HuH-7.5 (cell line): ENCODE measurements around the gene EML3.
A peak's percentile ranks its signal among the peaks of the same experiment; 100 is the strongest.
"Not testable (repeated sequence)": the region's sequence is repeated elsewhere in the genome, so short reads cannot be mapped to it uniquely, and the experiment has no call there.

Experiments
- DNase-seq: peaks from one replicate; pipeline ENCODE4 v3.0.0; 2011; ENCODE audit warnings: low spot score

EML3 gene

DNA sequence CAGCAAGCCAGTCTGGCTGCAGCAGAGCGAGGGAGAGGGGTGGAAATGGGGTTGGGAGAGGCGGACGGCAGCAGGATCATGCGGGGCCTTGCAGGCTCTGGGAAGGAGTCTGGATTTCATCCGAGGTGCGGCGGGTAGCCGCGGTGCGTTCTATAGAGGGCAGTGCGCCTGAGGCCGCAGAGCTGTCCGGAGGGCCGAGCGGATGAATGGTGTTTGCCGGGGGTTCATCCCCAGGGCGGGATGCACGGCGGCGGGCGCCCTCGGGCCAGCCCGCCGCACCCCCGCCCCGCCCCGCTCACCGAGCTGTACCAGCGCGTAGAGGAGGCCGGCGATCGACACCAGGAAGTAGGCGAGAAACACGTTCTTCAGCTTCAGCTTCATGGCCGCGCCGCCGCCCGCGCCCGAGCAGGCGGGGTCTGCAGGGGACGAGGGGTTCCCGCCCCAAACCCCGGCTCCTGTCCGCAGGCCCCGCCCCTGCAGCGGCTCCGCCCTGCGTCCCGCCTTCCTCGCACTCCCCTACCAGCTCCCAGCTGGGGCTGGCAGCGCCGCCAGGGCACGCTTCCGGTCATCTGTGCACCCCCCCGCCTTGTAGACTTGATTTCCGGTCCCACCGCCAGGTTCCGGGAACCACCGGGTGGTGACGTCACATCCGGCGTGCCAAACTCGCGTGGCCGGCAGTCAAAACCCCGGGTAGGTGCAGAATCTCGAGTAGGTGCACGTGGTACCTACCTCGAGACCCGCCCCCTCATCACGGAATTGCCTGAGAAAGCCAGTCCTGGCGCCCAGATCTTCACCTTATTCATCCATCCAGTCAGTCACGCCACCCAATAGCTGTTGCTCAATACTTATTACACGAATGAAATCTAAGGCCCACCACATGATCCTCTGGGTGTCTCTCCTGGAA lies 9.2 kb upstream of the EML3 start, which contains the start of gene B3GAT3:
TSS of gene B3GAT3 (minus strand) at position 420 of the 904 bp plus-strand sequence. CDS start at position 381, 39 bp downstream.
- peak; percentile 99 for DNase-seq

DNA sequence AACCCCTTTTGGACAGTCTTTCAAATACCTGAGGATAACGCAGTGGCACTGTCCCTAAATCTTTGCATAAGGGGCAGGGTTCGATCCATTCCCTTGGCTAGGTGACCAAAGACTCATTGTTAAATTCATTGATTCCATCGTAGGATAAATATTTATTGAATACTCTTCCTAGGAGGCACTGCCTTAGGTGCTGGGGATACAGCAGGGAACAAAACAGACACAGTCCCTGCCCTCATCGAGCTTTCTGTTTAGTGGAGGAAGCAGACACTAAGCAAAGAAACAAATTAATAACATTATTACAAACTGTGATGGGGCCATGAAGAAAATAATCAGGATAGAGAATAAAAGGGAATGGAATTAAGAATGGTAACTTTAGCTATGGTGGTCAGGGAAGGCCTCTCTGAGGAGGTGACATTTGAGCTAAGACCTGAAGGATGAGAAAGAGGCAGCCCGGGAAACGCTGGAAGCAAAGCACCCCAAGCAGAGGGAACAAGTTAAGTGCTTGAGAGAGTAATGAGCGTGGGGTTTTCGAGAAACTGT lies 8.5 kb upstream of the EML3 start:
- no peak for DNase-seq

DNA sequence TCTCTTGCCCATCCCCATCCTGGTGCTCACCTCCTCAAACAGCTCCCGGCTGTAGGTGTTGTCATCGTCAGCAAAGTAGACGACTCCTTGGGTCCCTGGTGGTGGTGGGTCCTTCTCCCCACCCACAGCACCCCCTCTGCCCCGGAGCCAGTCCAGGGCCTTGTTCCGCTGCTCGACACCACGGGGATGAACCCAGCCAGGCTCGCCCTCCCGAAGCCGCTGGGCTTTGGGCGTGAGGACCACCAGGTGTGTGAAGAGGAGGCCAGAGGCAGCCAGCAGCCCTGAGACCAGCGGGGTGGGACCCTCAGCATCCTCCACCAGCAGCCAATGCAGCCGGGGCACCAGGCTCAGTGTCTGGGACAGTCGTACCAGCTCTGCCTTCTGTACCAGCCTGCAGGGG lies 4.4 kb upstream of the EML3 start:
- not testable (repeated sequence) for DNase-seq

DNA sequence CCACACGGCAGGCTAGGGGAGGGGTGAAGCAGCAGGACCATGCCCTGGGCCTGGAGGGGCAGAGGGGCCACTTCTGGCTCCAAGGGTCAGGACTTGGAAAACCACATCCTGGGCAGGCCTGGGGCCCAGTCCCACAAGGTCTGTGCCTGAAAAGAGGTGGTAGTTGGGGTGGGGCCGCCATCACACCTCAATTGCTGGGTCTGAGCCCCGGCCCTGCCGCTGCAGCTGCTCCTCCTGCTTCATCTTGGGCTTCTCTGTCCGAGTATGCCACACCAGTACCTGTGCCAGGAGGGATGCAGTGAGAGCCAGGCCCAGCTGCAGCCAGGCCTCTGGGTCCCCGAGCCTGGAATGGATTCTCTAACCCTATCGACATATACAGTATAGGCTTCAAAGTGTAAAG lies 2.9 kb upstream of the EML3 start:
- no peak for DNase-seq

DNA sequence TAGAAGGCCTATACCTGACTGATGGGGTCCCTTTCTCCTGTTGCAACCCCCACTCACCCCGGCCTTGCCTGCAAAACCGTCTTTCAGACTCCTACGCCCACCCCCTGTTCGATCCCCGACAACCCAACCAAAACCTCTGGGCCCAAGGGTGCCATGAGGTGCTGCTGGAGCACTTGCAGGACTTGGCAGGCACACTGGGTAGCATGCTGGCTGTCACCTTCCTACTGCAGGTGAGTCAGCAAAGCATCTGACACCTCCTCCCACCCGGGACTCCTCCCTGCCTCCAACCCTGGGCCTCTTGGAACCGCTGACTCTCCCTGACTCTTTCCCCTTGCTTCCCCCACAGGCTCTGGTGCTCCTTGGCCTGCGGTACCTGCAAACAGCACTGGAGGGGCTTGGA lies 1.7 kb upstream of the EML3 start:
- no peak for DNase-seq

DNA sequence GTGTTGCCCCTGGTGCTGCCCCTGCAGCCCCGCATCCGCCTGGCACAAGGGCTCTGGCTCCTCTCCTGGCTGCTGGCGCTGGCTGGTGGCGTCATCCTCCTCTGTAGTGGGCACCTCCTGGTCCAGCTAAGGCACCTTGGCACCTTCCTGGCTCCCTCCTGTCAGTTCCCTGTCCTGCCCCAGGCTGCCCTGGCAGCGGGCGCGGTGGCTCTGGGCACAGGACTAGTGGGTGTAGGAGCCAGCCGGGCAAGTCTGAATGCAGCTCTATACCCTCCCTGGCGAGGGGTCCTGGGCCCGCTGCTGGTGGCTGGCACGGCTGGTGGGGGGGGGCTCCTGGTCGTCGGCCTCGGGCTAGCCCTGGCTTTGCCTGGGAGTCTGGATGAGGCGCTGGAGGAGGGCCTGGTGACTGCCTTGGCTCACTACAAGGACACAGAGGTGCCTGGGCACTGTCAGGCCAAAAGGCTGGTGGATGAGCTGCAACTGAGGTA lies 760 bp upstream of the EML3 start:
- no peak for DNase-seq

DNA sequence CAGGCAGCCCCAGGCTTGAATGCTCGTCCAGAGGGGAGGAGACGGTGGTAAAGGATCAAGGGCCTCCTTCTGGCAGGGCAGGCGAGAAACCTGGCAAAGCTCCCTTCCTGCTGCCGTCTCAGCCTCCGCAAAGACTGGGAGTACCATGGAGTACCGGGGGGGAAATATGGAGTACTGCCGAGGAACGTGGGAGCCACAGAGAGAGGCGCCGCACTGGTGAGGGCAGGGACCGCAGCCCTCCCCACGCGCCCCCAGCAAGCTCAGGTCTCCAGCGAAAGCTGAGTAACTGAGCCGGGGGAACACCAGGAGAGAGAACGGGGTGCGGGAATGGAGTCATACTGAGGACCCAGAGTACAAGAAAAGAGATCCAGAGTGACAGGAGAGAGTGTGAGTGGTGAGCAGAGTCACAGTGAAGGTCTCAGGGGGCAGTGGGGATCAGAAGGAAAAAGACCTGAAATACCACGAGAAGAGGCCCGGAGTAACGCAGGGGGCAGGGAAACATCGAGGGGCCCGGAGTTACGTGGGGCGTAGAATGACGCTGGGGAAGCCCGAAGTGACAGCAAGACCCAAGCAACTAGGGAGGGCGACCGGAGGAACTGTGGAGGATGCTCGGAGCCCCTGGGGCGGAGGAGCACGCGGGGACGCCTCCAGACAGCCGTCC lies 740 bp downstream of the EML3 start:
- peak; percentile 54 for DNase-seq

DNA sequence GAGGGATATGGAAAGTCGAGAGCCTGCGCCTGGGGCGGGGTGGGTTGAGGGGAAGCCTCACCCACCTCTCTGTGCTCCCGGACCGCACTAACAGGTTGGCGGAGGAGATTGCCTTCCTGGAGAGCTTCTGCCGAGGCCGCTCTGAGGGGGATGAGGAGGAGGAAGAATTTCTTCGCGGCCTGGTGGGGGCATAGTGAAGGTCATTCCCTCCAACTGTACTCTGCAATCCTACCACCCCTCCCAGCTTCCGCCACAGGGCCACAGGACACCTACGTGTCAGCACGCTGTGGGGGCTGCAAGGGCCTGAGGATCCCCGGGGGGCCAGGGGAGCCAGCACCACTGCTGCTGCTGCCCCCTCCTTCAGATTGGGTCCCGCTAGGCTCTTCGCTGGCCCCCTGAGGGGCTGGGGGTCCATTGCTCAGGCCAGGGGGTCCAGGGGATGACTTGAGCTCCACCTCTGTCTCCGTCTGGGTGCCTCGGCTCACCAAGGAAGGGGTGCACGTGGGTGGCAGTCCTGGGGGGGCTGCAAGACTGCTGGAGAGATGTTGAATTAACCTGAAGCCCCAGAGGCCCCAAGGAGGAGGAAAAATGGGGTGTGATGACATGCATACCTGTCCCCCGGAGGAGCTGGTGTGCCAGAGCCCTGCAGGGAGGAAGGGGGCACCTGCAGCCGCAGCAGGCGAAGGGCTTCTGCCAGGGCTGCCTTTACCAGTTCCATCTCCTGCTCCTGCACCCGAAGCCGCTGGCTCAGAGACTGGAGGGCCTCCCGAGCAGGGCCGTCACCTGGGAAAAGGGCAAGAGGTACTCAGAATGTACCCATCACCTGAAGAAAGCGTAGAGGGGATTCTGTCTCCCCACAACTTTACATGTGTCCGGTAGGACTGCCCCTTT lies 1.5 kb downstream of the EML3 start:
- no peak for DNase-seq

DNA sequence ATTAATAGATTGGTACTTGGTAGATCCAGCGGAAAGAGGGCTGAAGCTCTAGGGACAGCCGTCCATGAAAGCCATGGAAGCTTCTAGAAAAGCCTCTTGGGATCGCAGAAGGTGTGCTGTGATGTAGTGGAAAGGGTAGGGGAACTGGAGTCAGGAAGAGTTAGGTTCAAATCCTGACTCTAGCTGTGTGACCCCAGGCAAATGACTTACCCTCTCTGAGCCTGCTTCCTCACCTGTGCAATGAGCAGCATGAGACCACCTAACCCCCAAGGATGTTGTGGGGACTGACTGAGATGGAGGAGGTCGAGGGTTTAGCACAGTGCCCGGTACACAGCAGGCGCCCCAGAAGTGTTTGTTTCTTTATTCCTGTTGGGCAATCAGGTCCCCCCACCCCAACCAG lies 2.2 kb downstream of the EML3 start:
- no peak for DNase-seq

DNA sequence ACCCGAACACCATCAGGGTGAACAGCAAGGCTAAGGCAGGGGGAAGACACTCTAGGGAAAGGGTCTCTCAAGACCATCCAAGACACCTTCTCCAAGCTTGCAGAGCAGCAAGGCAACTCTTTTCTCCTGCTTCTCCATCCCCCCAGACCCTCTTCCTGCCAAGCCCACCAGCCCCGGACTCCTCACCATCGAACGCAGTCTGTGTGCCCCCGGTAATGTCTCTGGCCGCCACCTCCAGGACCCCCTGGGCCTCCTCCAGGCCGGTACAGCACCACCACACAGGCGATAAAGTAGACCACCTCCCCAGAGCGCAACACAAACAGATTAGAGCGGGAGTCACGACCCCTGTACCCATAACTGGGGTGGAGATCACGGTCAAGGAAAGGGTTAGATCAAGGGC lies 3.8 kb downstream of the EML3 start:
- DNase-seq: no peak

DNA sequence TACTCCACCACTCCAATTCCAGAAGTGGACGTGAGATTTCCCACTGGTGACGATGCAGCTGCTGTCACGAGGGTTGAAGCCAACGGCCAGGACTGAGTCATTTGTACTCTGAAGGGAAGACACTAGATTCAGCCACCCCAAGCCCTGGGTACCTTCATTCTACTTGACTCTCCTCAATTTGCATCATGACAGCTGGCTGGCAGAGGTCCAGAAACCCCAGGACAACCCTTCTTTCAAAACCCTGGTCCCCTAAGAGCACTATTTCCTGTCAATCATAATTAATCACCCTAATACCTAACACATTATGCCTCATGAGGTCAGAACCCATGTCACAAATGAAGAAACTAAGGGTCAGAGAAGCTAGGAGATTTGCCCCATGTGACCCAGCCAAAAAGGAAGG lies 4.9 kb downstream of the EML3 start:
- DNase-seq: no peak

DNA sequence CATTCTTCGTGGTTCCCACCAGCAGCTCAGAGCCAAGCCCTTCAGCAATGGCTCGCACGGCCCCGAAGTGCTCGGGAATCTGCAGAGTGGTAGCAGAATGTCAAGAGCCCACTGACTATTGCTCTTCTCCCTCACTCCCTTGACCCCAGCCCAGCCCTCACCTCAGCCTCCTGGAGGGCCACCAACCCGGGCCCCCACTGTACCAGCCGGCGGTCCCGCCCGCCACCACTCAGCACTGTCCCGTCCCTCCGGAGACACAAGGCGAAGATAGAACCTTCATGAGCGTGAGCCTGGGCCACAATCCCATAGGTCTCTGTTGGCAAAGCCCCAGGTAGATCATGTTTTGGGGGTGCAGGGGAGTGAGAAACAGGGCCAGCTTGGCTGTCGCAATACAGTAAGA lies 6.7 kb downstream of the EML3 start:
- no peak for DNase-seq

DNA sequence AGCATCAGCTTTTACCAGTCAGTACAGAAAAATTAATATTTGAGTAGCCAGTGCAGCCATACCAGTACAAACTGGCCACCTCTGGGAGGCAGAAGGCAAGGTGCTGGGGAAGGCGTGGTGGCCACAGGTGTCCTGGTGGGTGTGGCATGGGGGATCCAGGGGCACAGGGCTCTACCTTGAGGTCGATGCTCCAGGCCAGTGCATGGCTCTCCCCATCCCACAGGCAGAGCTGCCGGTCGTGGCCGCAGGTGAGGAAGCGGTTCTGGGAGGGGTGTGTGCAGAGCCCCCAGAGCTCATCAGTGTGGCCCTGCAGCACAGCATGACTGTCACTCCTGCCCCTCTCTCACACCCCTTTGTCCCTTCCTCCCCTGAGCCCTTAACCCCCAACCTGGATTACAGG lies 7.1 kb downstream of the EML3 start:
- DNase-seq: no peak

DNA sequence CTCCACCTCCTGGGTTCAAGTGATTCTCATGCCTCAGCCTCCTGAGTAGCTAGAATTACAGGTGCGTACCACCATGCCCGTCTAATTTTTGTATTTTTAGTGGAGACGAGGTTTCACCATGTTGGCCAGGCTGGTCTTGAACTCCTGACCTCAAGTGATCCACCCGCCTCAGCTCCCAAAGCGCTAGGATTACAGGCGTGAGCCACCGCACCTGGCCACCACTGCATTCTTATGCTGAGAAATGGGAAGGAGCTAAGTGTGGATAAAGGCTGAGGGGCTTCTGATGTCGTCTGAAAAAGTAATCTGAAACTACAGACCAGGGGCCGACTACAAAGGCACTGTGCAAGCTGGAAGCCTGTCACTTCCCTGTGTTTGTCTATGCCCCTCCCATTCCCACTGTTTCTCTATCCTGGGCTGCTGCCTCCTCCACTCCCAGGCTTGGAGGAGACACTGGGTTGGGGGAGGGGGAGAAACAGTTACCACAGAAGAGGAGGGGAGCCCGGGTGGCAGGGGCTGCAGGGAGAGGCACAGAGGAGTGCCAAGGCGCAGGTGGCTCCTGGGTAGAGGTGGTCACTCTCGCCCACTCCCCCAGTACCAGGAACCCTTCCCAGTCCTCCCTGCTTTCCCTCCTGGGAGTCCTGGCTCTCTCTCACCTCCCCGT lies 8.0 kb downstream of the EML3 start:
- no peak for DNase-seq

DNA sequence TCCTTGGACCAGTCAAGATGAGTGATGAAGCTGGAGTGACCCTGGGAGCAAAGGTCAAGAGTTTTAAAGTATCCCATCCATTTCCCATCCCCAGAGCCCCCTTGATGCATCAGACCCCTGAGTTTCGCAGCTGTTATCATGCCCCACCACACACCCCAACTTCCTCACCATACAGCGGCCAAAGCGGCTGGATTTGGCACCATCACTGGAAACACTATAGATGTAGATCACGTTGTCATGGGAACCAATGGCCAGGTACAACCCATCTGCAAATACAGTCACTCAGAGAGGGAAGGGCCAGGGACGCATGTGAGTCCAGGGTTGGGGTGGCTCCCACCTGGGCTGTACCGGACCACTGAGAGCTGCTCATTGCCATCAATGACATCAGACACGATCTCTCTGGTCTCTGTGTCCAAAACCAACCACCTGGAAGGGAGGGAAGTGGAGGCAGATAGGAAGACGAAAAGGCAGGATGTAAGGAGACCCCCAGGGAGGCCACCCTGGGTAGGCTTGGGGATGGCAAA lies 8.7 kb downstream of the EML3 start:
- no peak for DNase-seq

DNA sequence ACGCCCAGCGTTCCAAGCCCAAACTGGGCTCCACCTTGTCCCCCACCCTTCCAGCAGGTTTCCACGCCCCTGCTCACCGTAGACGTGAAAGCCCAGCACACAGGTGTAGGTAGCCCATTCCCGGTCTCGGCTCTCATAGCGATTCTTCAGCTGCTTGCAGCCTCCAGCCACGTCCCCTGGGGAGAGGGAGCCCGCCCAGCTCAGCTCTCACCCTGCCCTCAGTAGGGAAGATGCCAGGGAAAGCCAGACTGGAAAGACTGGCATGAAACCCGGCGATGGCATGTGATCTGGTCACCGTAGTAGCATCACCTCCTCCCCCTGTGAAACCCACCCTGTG lies 9.5 kb downstream of the EML3 start:
- no peak for DNase-seq

DNA sequence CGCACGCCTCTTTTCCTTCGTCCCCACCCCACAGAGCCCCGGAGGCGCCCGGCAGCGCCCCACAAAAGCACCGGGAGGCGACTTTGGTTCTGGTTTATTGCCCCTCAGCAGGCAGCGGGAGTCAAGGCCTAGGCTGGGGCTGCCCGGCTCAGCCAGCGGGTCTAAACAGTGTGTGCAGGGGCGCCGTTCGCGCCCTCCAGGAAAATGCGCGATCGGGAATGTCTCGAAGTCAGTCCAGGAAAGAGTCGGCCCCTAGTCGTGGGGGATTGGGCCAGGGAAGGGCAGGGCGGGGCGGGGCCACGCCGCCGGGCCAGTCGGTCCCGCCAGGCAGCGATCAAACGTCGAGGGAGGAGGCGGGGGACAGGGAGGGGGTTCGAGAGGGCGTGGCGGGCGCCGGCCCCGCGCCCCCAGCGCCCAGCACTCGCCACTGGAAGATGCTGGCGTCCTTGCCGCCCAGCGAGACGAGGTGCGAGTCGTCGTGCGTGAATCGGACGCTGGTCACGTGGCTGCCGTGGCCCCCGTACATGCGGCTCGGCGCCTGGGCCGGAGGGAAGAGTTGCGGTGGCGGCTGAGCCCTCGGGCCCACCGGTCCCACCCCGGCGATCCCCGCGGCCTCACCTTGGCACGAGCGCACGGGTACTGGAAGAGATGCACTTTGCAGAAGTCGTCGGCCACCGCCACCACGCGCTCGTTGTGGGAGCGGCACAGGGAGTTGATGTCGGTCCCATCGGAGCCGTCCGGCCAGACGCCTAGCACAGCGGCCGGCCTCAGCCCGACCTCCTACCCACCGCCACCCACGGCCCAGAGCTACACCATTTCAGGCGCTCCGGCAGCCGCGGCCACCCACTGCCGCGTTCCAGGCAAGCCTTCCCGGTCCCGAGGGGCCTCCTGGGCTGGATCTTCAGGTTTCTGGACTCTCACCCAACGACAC lies 10.2 kb downstream of the EML3 start:
- peak; percentile 93 for DNase-seq

DNA sequence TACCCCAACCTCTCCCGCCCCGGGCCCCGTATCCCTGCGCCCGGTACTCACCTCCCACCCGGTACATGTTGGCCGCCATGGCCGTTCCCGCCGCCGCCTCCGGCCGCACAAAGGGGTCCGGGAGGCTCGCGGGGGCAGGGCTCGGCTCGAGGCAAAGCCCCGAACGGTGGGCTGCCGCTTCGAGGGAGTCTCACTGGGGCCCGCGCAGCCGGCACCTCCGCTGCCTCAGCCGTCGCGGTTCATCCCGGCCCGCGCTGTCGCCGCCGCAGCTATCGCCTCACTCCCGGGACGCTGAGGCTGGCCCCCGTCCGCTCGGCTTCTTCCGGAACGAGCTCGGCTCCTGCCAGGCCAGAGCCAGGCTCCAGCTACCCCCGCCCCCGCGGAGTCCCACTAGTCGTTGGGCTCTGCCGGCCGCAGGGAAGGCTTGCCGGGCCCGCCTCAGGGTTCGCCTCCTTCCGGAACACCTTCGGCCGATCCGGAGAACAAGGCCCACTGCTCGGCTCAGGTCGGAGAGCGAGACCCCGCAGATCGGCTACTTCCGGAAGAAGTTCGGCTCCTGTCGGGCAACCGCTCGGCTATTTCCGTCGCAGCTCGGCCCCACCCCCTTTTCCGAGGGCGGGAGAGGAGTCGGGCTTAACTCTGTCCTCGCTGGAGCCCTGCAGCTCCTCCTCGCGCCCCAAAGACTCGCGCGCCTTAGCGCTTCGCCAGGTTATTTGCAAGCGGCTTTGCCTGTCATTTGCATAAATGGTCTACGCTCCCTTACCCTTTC lies 11.0 kb downstream of the EML3 start, which contains the start of gene MTA2:
TSS of gene MTA2 (minus strand) at position 494 of the 769 bp plus-strand sequence. CDS start at position 79, 415 bp downstream.
- DNase-seq: peak; percentile 92

DNA sequence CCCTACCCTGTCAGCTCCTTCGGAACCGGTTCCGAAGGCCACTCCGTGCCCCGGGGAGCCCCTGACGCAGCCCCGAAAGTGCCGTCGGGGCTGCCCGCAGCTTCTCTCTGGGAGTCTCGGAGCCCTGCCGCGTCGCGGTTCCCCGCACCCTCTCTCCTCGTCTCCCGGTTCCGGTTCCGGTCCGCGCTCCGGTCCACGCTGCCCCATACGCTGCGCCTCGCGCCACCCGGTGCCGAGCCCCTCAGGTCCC lies 11.5 kb downstream of the EML3 start:
- no peak for DNase-seq
